ENCODE data around the gene CGREF1. TPM values are rescaled to one million over a fixed set of nuclear protein-coding genes. Genes with fewer than 3 reads are reported as not detected.

Gene CGREF1
- total and polyA plus RNA-seq, 2 donors (not counting 1 experiment from before 2014, with no cell fraction given), result not detected

GRCh38 chr2:27081984-27082772 is 36.8 kb downstream of the CGREF1 start:
- Histone ChIP-seq H3K4me3 (ENCODE audit: control extremely low read depth in 1 of 5, extremely low read depth in 1 of 5, insufficient read depth in 1 of 5, low read depth in 2 of 5, low read length in 4 of 5) (peak overlapping the region in 1 of 5 experiments; percentile 63), H3K9me3 (ENCODE audit: control extremely low read depth in 1 of 3, control insufficient read depth in 2 of 3, insufficient read depth in 1 of 3, low read length in 2 of 3) (no peaks in the 10 kb centered on the region), H3K4me2 (replicated peaks; ENCODE audit: low read depth, low read length, poor library complexity, severe bottlenecking) (peak overlapping the region; percentile 84), H3K36me3 (replicated peaks in 1 of 2; ENCODE audit: control extremely low read depth in 1 of 2, control insufficient read depth in 1 of 2, extremely low read depth in 1 of 2, insufficient read depth in 2 of 2, low read length in 1 of 2) (no peaks in the 10 kb centered on the region), H3K4me1 (ENCODE audit: control insufficient read depth in 2 of 2, insufficient read depth in 2 of 2, low read length in 2 of 2) (peaks cover 24 to 39% of the 10 kb centered on the region in 2 donors), H3K9ac (ENCODE audit: low read length) (peak overlapping the region; percentile 59), H3K27ac (ENCODE audit: low read length in 2 of 2) (peak overlapping the region in 1 of 2 donors; percentile 56), H4K20me1 (ENCODE audit: control insufficient read depth, insufficient read depth, low read length, poor library complexity, severe bottlenecking) (no peaks in the 10 kb centered on the region), H2AFZ (ENCODE audit: insufficient read depth, low read depth, low read length, poor library complexity, severe bottlenecking) (no peak overlapping the region), H3K79me2 (ENCODE audit: control insufficient read depth, insufficient read depth, low read length) (peaks cover 3% of the 10 kb centered on the region), H3K27me3 (replicated peaks in 1 of 4; ENCODE audit: control extremely low read depth in 1 of 4, control insufficient read depth in 3 of 4, insufficient read depth in 4 of 4, low read length in 3 of 4) (peaks cover 0 to 11% (median 4%) of the 10 kb centered on the region in 4 experiments)
- H3K4me1 Mint-ChIP-seq, result peaks cover 28% of the 10 kb centered on the region
- H3K27ac Mint-ChIP-seq, result peak overlapping the region; percentile 94
- H3K4me3 Mint-ChIP-seq, result peak overlapping the region; percentile 86
- POLR2A ChIA-PET, result interaction anchor here (2.7 to 3.0 kb wide), 2 partner anchors 11 to 31 kb away, joined by 15 to 22 read pairs; partner anchors contain the start of genes AGBL5 and OST4
- intact Hi-C loops (cut with micrococcal nuclease), result loop anchor here (1.0 to 10.0 kb wide), 9 partner anchors 11 to 1793 kb away; partner anchors contain the start of genes AGBL5, ATRAID, CENPA and MPV17
- DNase-seq (no peak), ATAC-seq (ENCODE audit: low read depth) (no peak)
- no peak for TF ChIP-seq EZH2 (IDR thresholded peaks at IDR 0.05; ENCODE audit: borderline replicate concordance, insufficient read depth, low read depth, low read length, poor library complexity, severe bottlenecking)
- TF ChIP-seq, protein P1, sequence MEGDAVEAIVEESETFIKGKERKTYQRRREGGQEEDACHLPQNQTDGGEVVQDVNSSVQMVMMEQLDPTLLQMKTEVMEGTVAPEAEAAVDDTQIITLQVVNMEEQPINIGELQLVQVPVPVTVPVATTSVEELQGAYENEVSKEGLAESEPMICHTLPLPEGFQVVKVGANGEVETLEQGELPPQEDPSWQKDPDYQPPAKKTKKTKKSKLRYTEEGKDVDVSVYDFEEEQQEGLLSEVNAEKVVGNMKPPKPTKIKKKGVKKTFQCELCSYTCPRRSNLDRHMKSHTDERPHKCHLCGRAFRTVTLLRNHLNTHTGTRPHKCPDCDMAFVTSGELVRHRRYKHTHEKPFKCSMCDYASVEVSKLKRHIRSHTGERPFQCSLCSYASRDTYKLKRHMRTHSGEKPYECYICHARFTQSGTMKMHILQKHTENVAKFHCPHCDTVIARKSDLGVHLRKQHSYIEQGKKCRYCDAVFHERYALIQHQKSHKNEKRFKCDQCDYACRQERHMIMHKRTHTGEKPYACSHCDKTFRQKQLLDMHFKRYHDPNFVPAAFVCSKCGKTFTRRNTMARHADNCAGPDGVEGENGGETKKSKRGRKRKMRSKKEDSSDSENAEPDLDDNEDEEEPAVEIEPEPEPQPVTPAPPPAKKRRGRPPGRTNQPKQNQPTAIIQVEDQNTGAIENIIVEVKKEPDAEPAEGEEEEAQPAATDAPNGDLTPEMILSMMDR (IDR thresholded peaks at IDR 0.05), result no peak
- 97% methylated on average over 38 of the region's 38 CpGs for WGBS (ENCODE audit: insufficient coverage)
- no peaks in the 10 kb centered on the region for H3K9me3 Mint-ChIP-seq (ENCODE audit: insufficient read depth)
- no peaks in the 10 kb centered on the region for H3K27me3 Mint-ChIP-seq
- CTCF ChIA-PET, result interaction anchor here (1.0 to 4.7 kb wide), 7 partner anchors 10 to 198 kb away, joined by 3 to 30 read pairs (median 4); partner anchors contain the start of genes ABHD1, AGBL5 and OST4
